Prostate gland (tissue), 2 donors: Measurements from ENCODE around the gene NUF2.

Experiments used
- CTCF ChIP-seq, 4 experiments: fragments of 200-600 bp in 2 of 4; fragments of 450-650 bp in 2 of 4; sonication (generic) in 2 of 4; IDR thresholded peaks; 1 replicate in 3 of 4; 2 replicates in 1 of 4; pipeline ENCODE4 v1.5.1; 2016 to 2019; ENCODE audit warnings: antibody characterized with exemption in 4 of 4, mild to moderate bottlenecking in 2 of 4, moderate library complexity in 2 of 4
- POLR2AphosphoS5 ChIP-seq: sonication (generic); formaldehyde crosslinking; IDR thresholded peaks from one replicate; pipeline ENCODE4 v1.6.1; 2017; ENCODE audit warnings: antibody characterized with exemption

- TF ChIP-seq CTCF (IDR thresholded peaks at IDR 0.05) = no peak
- TF ChIP-seq POLR2AphosphoS5 = no peak
Observed at GRCh38 chr1:163298365-163298764, 23.4 kb upstream of the NUF2 start.
